T follicular helper cell (primary cell): ENCODE results near the gene IL34.

Source experiments
- DNase-seq: peaks from one replicate; pipeline ENCODE4 v3.0.0-alpha.2; 2020; ENCODE audit warnings: low read depth

Gene IL34

DNA sequence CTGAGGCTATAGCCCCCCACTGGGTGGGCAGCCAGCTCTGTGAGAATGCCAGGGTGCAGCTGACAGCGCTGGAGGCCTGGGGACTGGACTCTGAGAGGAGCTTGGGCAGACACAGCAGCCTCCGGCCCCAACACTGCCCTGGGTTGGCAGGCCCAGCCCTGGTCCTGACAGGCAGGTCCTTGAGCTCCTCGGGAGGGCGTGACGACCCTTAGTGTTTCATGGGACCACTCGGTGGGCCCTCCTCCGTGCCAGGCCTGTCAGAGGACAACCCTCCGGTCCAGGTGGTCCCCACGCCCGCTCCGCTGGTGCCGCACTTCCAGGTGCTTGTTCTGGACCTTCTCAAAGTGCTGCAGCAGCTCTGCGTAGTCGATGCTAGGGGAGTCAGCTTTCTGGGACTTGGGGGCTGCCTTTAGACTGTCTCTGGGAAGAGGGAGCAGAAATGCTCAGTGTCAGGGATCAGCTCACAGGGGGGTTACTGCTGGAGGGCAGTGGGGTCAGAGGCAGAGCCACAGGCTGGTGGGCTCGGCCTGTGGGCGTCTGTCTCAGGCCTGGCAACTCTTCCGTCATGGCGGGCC, 41.4 kb downstream of the IL34 start:
- no peak for DNase-seq

DNA sequence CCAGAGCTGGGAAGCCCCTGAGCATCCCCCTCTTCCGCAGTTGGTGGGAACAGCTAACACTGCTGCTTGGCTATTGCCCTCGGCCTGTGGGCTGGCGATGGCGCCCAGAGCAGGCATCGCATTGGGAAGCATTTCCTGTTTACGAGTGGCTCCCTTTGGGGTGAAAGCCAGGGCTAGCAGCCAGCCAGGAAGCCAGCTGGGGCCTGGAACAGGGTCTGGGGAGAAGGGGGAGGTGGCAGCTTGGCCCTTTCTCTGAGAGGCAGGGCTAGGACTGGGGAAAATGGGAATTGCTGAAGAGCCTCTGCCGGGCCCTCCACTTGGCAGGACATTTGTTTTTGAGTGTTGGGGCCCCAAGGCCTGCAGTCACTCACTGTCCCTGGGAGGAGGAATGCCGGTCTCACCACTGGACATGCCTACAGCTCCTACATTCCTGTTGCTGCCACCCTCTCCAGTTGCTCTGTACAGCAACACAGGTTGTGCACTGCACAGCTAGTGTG, 41.9 kb downstream of the IL34 start:
- DNase-seq, result no peak

GRCh38 chr16:70689035-70689969, 42.9 kb downstream of the IL34 start:
- DNase-seq, result no peak

GRCh38 chr16:70689970-70690891, 43.9 kb downstream of the IL34 start:
- DNase-seq, result no peak

DNA sequence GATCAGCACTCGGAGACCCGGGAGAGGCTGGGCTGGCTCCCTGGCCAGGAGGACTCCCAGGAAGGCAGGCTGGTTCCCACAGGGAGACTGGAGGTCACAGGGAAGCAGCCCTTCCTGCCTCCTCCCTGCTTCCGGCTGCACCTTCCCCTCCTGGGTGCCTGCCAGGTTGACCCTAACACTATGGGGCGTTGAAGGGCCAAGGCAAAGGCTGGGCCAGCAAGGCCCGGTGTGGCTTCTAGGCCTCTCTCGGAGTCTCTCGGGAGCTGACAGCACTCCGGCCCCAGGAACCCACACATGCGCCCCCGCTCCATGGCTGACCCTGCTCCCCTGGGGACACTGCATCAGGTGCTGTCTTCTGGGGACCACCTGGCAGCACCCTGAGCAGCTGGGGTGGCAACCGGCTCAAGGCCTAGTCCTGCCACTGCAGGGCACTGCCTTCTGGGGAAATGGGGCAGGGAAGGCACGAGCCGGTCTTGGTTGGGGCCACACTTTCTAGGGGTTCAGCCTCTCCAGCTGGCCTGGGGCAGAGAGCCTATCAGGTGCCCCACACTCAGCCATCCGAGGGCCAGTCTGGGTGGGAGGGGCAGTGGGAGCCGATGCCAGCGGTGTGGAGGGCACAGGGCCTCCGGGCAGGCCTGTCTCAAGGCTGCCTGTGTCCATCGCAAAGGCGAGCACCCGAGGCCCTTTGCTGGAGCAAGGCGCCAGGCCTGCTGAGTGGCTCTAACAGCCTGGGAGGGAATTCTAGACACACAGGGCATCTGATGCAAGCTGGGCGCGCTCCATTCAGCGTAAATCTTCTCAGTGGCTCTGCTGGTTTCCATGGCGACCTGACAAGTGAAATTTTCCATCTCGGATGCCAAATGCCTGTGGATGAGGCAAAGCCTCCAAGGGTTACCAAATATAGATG, 45.1 kb downstream of the IL34 start:
- DNase-seq, result no peak

DNA sequence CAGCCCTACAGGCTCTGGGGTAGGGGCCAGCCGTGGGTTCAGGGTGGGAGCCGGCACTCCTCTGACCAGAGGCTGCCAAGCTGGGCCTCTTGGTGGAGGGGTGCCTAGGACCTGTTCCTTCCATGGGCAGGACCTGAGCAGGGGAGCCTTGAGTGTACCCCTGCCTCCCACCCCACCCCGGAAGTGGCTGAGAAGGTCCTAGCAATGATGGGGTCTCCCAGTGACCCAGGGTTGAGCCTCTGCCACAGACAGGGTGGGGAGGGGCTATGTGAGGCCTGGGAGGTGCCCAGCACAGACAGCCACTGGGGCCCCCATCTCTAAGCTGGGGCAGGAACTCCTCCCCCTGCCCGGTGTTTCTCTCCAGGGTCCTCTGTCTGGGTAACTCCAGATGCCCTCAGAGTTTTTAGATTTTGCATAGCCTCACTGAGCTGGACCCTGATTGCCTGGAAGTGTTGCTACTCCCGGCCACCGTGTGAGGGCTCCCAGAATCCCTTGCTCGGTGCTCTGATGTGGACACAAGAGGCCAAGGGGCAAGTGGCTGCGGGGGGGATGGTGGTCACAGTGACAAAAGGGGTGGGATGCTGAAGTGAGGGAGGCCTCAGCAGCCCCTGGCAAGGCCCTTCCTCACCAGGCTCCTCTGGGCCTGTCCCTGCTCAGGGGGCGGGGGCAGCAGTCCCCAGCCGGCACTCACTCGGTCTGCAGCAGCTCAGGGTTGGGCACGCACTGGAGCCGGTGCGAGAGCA, 45.9 kb downstream of the IL34 start:
- DNase-seq, result no peak

- no peak for DNase-seq
Observed at GRCh38 chr16:70692873-70693671, 46.7 kb downstream of the IL34 start.

DNA sequence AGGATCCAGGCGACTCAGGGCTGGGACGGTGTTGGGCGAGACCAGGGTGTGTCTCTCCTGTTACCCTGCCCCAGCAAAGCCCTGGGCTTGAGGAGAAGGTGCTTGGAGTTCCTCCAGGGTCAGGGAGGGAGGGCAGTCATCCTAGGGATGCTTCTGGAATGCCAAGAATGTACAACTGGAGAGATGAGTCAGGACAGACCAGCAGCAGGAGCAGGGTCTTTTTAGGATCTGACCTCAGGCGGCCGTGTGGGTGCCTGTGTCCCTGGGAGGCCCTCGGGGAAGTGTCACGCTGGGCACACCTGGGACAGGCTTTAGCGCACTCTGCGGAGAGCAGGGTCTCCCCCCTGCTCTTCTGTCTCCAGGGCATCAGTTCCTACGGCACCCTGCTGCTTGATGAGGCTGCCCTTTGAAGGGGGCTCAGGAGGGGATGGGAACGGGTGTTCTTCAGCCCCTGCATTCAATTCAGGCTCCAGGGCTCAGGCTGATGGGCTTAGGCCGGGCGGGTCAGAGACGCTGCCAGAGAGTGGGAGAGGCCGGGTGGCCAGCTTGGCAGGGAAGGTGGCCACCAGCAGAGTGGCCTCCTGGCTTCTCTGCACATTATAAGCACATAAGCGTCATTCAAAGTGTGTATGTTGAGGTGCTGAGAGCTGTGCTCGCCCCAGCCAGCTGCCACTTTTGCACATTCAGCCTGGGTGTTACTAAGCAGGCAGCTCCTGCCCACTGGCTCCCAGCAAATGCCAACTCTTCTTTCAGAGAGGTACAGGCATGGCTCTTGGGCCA, 47.9 kb downstream of the IL34 start:
- no peak for DNase-seq

GRCh38 chr16:70694868-70695218, 48.5 kb downstream of the IL34 start:
- DNase-seq, result no peak

DNA sequence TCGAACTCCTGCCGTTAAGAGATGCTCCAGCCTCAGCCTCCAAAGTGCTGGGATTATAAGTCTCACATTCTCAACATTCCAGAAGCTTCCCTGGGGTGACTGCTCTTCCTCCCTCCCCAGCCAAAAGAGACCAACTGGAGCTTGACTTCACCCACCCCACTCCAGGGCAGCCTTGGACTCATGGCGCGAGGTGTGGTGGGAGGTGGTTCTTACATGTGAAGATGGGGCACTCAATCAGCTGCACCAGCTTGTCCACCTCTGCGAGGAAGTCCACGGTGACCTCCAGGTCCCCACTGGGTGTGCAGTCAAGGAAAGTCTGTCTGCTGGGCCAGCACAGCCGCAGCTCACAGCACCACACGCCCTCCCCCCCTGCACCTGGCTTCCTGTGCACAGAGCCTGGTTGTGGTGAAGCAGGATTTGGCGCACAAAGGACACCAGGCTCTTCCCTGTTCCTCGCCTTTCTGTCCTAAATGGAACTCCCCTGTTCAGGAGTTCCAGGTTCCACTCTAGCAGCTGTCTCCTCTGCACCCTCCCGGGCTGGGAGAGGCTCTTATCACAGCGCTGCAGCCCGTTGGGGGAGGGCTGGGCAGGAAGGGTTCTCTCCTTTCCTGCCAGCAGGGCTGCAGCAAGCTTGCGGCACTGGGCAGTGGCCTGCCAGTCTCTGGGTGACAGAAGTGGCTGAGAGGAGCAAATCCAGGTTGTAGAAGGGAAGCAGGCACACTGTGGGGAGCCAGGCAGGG, 49.1 kb downstream of the IL34 start:
- no peak for DNase-seq

DNA sequence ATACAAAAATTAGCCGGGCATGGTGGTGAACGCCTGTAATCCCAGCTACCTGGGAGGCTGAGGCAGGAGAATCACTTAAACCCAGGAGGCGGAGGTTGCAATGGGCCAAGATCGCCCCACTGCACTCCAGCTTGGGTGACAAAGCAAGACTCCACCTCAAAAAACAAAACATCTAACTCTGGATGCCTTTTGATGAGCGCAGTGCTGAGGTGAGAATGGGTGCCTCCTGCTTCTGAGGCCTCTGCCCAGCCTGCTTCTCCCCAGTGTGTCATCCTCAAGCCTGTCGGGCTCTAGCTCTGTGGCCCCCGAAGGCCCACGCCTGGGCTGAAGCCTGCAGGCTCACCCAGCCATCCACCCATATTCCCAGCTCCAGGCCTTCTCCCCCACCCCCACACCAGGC, 50.0 kb downstream of the IL34 start:
- DNase-seq, result no peak

DNA sequence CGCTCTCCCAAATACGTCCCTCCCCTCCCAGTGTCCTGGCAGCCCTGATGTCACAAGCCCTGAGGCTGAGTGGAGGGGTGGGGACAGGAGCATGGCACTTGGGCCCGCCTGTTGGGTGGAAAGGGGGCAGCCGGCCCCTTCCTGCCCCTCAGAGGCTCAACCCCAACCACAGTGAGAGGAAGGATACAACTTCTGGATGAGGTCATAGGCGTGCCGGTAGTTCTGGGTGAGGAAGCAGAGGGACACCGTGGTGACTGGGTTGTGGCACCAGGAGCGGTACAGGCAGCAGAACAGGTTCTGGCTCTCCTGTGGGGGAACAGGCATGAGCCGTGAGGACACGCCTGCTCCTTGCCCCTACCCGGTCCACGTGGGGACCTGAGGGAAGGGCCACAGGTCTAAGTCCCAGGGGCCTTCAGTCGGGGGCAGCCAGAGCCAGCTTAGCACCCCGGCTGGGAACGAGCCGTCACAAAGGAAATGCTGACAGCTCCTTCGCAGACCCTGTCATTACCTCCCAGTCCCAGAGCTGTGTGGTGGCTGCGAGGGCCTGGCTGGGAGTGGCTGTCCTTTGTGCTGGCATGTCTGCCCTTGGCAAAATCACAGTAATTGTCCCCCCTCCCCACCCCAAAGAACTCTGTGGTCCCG, 50.7 kb downstream of the IL34 start:
- DNase-seq, result no peak

DNA sequence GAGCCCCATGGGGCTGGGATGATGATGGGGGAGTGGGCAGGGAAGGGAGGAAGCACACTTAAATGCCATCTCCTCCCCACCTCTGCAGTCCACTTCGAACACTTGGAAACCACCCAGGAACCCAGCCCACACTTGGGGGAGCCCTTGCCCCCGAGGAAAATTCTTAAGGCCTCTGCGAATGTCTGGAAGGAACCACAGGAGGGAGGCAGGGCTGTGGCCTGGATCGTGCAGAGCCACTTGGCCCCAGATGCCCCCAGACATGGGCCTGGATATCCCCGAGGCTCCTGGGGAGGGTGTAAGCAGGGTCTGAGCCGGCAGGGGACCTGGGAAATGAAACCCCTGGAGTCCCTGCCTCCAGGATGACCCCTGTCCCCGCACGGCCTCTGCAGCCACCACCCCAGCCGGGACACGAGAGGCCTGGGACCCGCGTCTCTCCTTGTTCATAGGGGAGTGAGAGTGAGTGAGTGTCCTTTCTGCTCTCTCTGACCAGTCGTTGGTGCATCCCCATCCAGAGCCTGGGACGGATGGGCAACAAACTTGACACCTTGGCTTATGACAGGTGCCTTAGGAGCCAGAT, 51.3 kb downstream of the IL34 start:
- no peak for DNase-seq

DNA sequence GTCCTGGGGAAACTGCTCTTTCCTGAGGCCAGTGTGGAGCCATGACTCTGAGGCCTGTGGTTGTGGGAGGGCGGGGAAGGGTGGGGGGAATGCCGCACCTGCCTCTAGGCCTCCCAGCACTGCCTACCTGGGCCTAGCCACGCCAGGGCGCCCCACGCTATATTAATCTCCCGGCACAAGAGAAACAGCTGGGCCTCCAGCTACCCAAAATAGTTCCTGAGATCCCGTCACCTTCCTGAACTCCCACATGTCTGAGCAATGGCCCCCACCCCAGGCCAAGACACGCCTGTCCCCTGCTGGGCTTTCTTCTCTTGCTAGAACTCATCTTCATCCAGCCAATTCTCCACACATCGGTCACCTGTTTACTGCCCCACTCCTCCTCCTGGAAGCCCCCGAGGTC, 52.5 kb downstream of the IL34 start:
- DNase-seq, result no peak

- no peak for DNase-seq
Observed at GRCh38 chr16:70699696-70700095, 53.3 kb downstream of the IL34 start.

- no peak for DNase-seq
Observed at GRCh38 chr16:70700101-70701020, 54.0 kb downstream of the IL34 start.
